H1 (cell line): ENCODE data around the gene SMIM7. TPM values are rescaled to one million over a fixed set of nuclear protein-coding genes. Genes with fewer than 3 reads are reported as not detected.

ENCODE experiments used
- BACH1 ChIP-seq: IDR thresholded peaks from 2 replicates; pipeline ENCODE4 v1.6.1; 2012; ENCODE audit warnings: low read length, improper control_type of control experiment
- CBX5 ChIP-seq: fragments of 300-800, 300-1000 bp; sonication (generic); IDR thresholded peaks from 2 replicates; pipeline ENCODE4 v1.7.1; 2016; ENCODE audit warnings: antibody characterized with exemption, low read length, low read depth
- HDAC6 ChIP-seq: IDR thresholded peaks from one replicate; pipeline ENCODE4 v1.7.1; 2012; ENCODE audit warnings: low read depth, mild to moderate bottlenecking, inconsistent platforms, low read length, moderate library complexity
- KDM1A ChIP-seq: fragments of 200-600, 300-600 bp; sonication (generic); IDR thresholded peaks from 2 replicates; pipeline ENCODE4 v1.7.1; 2016; ENCODE audit warnings: mild to moderate bottlenecking, low read length, borderline replicate concordance
- NRF1 ChIP-seq: IDR thresholded peaks from 2 replicates; pipeline ENCODE4 v1.6.1; 2011; ENCODE audit warnings: mild to moderate bottlenecking, low read depth, low read length, improper control_type of control experiment
- PHF8 ChIP-seq: fragments of 200-600 bp; sonication (generic); conservative IDR thresholded peaks from 2 replicates; pipeline ENCODE4 v1.7.1; 2012; ENCODE audit warnings: low read depth, mild to moderate bottlenecking, inconsistent platforms, low read length, moderate library complexity
- RFX5 ChIP-seq: IDR thresholded peaks from 2 replicates; pipeline ENCODE4 v1.6.1; 2011; ENCODE audit warnings: low read depth, low read length, improper control_type of control experiment, borderline replicate concordance
- RXRA ChIP-seq: IDR thresholded peaks from 2 replicates; pipeline ENCODE4 v1.6.1; 2011; ENCODE audit warnings: low read depth, mild to moderate bottlenecking, low read length, moderate library complexity; ENCODE audit not compliant: insufficient read depth
- ZNF274 ChIP-seq: IDR thresholded peaks from 2 replicates; pipeline ENCODE4 v1.7.0; 2012; ENCODE audit warnings: low read length, borderline replicate concordance; ENCODE audit errors: extremely low read depth
- polyA plus RNA-seq, 7 experiments: library from polyadenylated mRNA; depleted of rRNA in 3 of 7; stranded (reverse) in 5 of 7; unstranded in 2 of 7; fragments of >200 nt in 5 of 7; fragments of 200-250 nt in 2 of 7; gene quantifications; 1 replicate in 5 of 7; 2 replicates in 1 of 7; 4 replicates in 1 of 7; pipeline versions ENCODE4 v1.2.1 to v1.2.3, GENCODE V29; 2011 to 2013; ENCODE audit warnings: missing spikeins in 2 of 7, mixed read lengths in 2 of 7
- total RNA-seq: library from RNA; stranded (reverse); fragmentation: NEBNext Ultra II Directional; extraction: Animal tissue kit (Norgen Biotek cat#: 25700); gene quantifications from 2 replicates; pipeline ENCODE4 v1.2.1, GENCODE V29; 2021
- TF ChIP-seq, protein P1 (sequence below): fragments of 300-600 bp; sonication (generic); IDR thresholded peaks from 2 replicates; pipeline ENCODE4 v1.7.1; 2012; ENCODE audit warnings: low read length, moderate library complexity, mild to moderate bottlenecking, inconsistent platforms; ENCODE audit not compliant: insufficient replicate concordance
- TF ChIP-seq, protein P2 (sequence below): IDR thresholded peaks from 2 replicates; pipeline ENCODE4 v1.6.1; 2012; ENCODE audit warnings: inconsistent platforms

The SMIM7 gene
- total and polyA plus RNA-seq, 2 of the 8 experiments (the other 6 are each of a cell fraction or from before 2014, with no cell fraction given), result 55.5 to 67.5 TPM

DNA sequence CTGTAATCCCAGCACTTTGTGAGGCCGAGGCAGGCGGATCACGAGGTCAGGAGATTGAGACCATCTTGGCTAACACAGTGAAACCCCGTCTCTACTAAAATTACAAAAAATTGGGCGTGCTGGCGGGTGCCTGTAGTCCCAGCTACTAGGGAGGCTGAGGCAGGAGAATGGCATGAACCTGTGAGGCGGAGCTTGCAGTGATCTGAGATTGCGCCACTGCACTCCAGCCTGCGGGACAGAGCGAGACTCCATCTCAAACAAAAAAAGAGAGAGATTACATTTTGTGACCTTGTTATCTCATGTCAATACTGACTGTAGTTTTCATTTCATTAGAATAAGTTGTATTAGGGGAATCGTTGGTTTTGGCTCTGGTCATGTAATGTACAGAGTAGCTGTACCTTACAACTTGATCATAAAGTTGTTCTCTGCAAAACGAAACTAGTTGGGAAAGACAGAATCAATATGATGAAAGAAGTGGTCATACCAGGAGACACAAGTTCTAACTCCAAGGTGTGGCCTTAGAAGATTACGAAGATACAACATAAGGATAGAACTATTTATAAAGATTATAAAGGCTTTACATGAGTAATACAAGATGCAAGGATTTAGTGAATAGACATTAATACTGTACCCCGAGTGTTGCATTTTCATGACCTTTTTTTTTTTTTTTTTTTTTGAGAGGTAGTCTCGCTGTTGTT lies 16.3 kb upstream of the SMIM7 start (continued):
- TF ChIP-seq, protein P1, sequence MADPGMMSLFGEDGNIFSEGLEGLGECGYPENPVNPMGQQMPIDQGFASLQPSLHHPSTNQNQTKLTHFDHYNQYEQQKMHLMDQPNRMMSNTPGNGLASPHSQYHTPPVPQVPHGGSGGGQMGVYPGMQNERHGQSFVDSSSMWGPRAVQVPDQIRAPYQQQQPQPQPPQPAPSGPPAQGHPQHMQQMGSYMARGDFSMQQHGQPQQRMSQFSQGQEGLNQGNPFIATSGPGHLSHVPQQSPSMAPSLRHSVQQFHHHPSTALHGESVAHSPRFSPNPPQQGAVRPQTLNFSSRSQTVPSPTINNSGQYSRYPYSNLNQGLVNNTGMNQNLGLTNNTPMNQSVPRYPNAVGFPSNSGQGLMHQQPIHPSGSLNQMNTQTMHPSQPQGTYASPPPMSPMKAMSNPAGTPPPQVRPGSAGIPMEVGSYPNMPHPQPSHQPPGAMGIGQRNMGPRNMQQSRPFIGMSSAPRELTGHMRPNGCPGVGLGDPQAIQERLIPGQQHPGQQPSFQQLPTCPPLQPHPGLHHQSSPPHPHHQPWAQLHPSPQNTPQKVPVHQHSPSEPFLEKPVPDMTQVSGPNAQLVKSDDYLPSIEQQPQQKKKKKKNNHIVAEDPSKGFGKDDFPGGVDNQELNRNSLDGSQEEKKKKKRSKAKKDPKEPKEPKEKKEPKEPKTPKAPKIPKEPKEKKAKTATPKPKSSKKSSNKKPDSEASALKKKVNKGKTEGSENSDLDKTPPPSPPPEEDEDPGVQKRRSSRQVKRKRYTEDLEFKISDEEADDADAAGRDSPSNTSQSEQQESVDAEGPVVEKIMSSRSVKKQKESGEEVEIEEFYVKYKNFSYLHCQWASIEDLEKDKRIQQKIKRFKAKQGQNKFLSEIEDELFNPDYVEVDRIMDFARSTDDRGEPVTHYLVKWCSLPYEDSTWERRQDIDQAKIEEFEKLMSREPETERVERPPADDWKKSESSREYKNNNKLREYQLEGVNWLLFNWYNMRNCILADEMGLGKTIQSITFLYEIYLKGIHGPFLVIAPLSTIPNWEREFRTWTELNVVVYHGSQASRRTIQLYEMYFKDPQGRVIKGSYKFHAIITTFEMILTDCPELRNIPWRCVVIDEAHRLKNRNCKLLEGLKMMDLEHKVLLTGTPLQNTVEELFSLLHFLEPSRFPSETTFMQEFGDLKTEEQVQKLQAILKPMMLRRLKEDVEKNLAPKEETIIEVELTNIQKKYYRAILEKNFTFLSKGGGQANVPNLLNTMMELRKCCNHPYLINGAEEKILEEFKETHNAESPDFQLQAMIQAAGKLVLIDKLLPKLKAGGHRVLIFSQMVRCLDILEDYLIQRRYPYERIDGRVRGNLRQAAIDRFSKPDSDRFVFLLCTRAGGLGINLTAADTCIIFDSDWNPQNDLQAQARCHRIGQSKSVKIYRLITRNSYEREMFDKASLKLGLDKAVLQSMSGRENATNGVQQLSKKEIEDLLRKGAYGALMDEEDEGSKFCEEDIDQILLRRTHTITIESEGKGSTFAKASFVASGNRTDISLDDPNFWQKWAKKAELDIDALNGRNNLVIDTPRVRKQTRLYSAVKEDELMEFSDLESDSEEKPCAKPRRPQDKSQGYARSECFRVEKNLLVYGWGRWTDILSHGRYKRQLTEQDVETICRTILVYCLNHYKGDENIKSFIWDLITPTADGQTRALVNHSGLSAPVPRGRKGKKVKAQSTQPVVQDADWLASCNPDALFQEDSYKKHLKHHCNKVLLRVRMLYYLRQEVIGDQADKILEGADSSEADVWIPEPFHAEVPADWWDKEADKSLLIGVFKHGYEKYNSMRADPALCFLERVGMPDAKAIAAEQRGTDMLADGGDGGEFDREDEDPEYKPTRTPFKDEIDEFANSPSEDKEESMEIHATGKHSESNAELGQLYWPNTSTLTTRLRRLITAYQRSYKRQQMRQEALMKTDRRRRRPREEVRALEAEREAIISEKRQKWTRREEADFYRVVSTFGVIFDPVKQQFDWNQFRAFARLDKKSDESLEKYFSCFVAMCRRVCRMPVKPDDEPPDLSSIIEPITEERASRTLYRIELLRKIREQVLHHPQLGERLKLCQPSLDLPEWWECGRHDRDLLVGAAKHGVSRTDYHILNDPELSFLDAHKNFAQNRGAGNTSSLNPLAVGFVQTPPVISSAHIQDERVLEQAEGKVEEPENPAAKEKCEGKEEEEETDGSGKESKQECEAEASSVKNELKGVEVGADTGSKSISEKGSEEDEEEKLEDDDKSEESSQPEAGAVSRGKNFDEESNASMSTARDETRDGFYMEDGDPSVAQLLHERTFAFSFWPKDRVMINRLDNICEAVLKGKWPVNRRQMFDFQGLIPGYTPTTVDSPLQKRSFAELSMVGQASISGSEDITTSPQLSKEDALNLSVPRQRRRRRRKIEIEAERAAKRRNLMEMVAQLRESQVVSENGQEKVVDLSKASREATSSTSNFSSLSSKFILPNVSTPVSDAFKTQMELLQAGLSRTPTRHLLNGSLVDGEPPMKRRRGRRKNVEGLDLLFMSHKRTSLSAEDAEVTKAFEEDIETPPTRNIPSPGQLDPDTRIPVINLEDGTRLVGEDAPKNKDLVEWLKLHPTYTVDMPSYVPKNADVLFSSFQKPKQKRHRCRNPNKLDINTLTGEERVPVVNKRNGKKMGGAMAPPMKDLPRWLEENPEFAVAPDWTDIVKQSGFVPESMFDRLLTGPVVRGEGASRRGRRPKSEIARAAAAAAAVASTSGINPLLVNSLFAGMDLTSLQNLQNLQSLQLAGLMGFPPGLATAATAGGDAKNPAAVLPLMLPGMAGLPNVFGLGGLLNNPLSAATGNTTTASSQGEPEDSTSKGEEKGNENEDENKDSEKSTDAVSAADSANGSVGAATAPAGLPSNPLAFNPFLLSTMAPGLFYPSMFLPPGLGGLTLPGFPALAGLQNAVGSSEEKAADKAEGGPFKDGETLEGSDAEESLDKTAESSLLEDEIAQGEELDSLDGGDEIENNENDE, result no peak
- TF ChIP-seq HDAC6 (no peak), ZNF274 (no peak), KDM1A (no peak), RFX5 (no peak), RXRA (no peak), NRF1 (no peak), BACH1 (no peak), PHF8 (no peak), CBX5 (no peak)
- TF ChIP-seq, protein P2, sequence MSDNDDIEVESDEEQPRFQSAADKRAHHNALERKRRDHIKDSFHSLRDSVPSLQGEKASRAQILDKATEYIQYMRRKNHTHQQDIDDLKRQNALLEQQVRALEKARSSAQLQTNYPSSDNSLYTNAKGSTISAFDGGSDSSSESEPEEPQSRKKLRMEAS, result no peak
